Astrocyte (in vitro differentiated cells and primary cell): Measurements from ENCODE around the gene CDK17. TPM values are rescaled to one million over a fixed set of nuclear protein-coding genes. Genes with fewer than 3 reads are reported as not detected.
A peak's percentile ranks its signal among the peaks of the same experiment; 100 is the strongest.

Experiments used
- DNase-seq: peaks from one replicate; pipeline ENCODE4 v3.0.0-alpha.2; 2010; ENCODE audit warnings: low read depth
- FAIRE-seq: peaks from 2 replicates; lab custom pipeline; 2011; peaks lifted over from hg19 to GRCh38; lab: Jason Lieb, UNC
- H2AFZ ChIP-seq: 2 replicates; pipeline ENCODE4 v1.6.0; 2012; ENCODE audit warnings: low read depth, low read length, inconsistent platforms
- H3K27ac ChIP-seq: 2 replicates; pipeline ENCODE4 v1.5.1; 2011; ENCODE audit warnings: low read depth, low read length, inconsistent platforms
- H3K27me3 ChIP-seq: 2 replicates; pipeline ENCODE4 v1.6.0; 2011; ENCODE audit warnings: low read length, inconsistent platforms; ENCODE audit not compliant: insufficient read depth
- H3K36me3 ChIP-seq: 2 replicates; pipeline ENCODE4 v1.5.1; 2011; ENCODE audit warnings: low read length, inconsistent platforms; ENCODE audit not compliant: insufficient read depth
- H3K4me1 ChIP-seq: 2 replicates; pipeline ENCODE4 v1.5.1; 2011; ENCODE audit warnings: low read length, inconsistent platforms; ENCODE audit not compliant: insufficient read depth
- H3K4me2 ChIP-seq: 2 replicates; pipeline ENCODE4 v1.6.0; 2012; ENCODE audit warnings: low read length, inconsistent platforms
- H3K4me3 ChIP-seq: 2 replicates; pipeline ENCODE4 v1.5.1; 2011; ENCODE audit warnings: low read depth, mild to moderate bottlenecking, low read length, inconsistent platforms; ENCODE audit not compliant: insufficient read depth
- H3K79me2 ChIP-seq: 2 replicates; pipeline ENCODE4 v1.6.0; 2012; ENCODE audit warnings: mild to moderate bottlenecking, low read length, inconsistent platforms; ENCODE audit not compliant: insufficient read depth
- H3K9ac ChIP-seq: 2 replicates; pipeline ENCODE4 v1.6.0; 2012; ENCODE audit warnings: mild to moderate bottlenecking, low read length, inconsistent platforms
- H3K9me3 ChIP-seq: 2 replicates; pipeline ENCODE4 v1.5.1; 2012; ENCODE audit warnings: low read depth, mild to moderate bottlenecking, low read length, inconsistent platforms; ENCODE audit not compliant: insufficient read depth
- H4K20me1 ChIP-seq: 2 replicates; pipeline ENCODE4 v1.6.0; 2012; ENCODE audit warnings: low read length, inconsistent platforms; ENCODE audit not compliant: insufficient read depth
- H3K27ac Mint-ChIP-seq: one replicate; pipeline ENCODE4 v1.8.0; 2021; ENCODE audit warnings: mild to moderate bottlenecking, mixed read lengths; ENCODE audit not compliant: unreplicated experiment
- H3K27me3 Mint-ChIP-seq: one replicate; pipeline ENCODE4 v1.8.0; 2021; ENCODE audit warnings: low read depth, mixed read lengths; ENCODE audit not compliant: unreplicated experiment
- H3K36me3 Mint-ChIP-seq: one replicate; pipeline ENCODE4 v1.8.0; 2021; ENCODE audit warnings: low read depth, mixed read lengths; ENCODE audit not compliant: unreplicated experiment
- H3K4me1 Mint-ChIP-seq: one replicate; pipeline ENCODE4 v1.8.0; 2021; ENCODE audit warnings: low read depth, mixed read lengths; ENCODE audit not compliant: unreplicated experiment
- H3K4me3 Mint-ChIP-seq: one replicate; pipeline ENCODE4 v1.8.0; 2021; ENCODE audit warnings: mild to moderate bottlenecking, moderate library complexity, mixed read lengths; ENCODE audit not compliant: unreplicated experiment
- H3K9me3 Mint-ChIP-seq: one replicate; pipeline ENCODE4 v1.8.0; 2021; ENCODE audit warnings: mild to moderate bottlenecking, mixed read lengths; ENCODE audit not compliant: unreplicated experiment
- CTCF ChIP-seq: IDR thresholded peaks from 2 replicates; pipeline ENCODE4 v1.5.1; 2011; ENCODE audit warnings: low read depth, mild to moderate bottlenecking, inconsistent platforms, low read length, moderate library complexity; ENCODE audit not compliant: insufficient read depth
- EZH2 ChIP-seq: IDR thresholded peaks from 2 replicates; pipeline ENCODE4 v1.6.1; 2012; ENCODE audit warnings: mild to moderate bottlenecking, low read length, inconsistent platforms; ENCODE audit not compliant: insufficient read depth
- total RNA-seq: library from RNA; stranded (reverse); gene quantifications from 2 replicates; pipeline ENCODE4 v1.2.1, GENCODE V29; 2021

Gene CDK17
- total RNA-seq, 1 donor from 2014 or later: 64.2 TPM

- Mint-ChIP-seq H3K4me1 (peaks cover 7% of the 10 kb centered on the region), H3K27ac (no peak overlapping the region), H3K9me3 (no peaks in the 10 kb centered on the region), H3K36me3 (peaks cover 17% of the 10 kb centered on the region), H3K27me3 (no peaks in the 10 kb centered on the region), H3K4me3 (no peak overlapping the region)
- Histone ChIP-seq H3K36me3 (peaks cover 44% of the 10 kb centered on the region), H3K4me3 (no peak overlapping the region), H3K9me3 (no peaks in the 10 kb centered on the region), H4K20me1 (peaks cover 55% of the 10 kb centered on the region), H3K4me1 (peaks cover 6% of the 10 kb centered on the region), H3K27me3 (no peaks in the 10 kb centered on the region), H3K79me2 (peaks cover 44% of the 10 kb centered on the region), H3K9ac (no peak overlapping the region), H3K27ac (no peak overlapping the region), H2AFZ (no peak overlapping the region), H3K4me2 (no peak overlapping the region)
- FAIRE-seq: no peak
- TF ChIP-seq EZH2: no peak
- TF ChIP-seq CTCF: no peak
- no peak for DNase-seq
Measured at GRCh38 chr12:96265400-96265799, 134.8 kb downstream of the CDK17 start.

DNA sequence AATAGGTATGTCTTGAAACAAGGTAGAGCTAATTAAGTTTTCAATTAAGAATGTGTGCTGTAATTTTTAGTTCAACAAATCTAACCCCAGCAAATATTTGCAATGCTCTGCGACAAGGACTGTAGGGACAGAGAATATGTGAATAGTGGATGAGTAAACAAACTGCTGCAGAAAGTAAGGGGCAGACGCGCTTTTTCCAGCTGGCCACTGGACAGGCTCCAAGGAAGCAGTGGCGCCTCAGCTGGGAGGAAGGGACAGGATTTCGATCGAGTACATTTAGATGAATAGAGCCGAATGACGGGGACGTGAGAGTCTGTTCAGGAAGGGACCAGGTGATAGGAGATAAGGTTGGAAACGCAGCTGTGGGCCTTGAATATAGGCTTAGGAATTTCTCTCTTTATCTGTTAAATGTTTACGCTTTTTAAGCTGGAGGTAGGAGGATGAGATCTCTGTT lies 136.8 kb downstream of the CDK17 start:
- peaks cover 40% of the 10 kb centered on the region for H3K36me3 ChIP-seq
- no peaks in the 10 kb centered on the region for H3K27me3 ChIP-seq
- H3K4me3 ChIP-seq: no peak overlapping the region
- H2AFZ ChIP-seq: no peak overlapping the region
- peaks cover 7% of the 10 kb centered on the region for H3K4me1 Mint-ChIP-seq
- no peaks in the 10 kb centered on the region for H3K9me3 ChIP-seq
- H3K79me2 ChIP-seq: peaks cover 51% of the 10 kb centered on the region
- peaks cover 19% of the 10 kb centered on the region for H3K36me3 Mint-ChIP-seq
- H3K27ac Mint-ChIP-seq: peak overlapping the region; percentile 71
- no peak overlapping the region for H3K4me2 ChIP-seq
- H3K9ac ChIP-seq: no peak overlapping the region
- no peaks in the 10 kb centered on the region for H3K9me3 Mint-ChIP-seq
- no peak for FAIRE-seq
- peaks cover 59% of the 10 kb centered on the region for H4K20me1 ChIP-seq
- no peaks in the 10 kb centered on the region for H3K27me3 Mint-ChIP-seq
- H3K27ac ChIP-seq: no peak overlapping the region
- no peak for DNase-seq
- TF ChIP-seq CTCF (no peak), EZH2 (no peak)
- no peak overlapping the region for H3K4me3 Mint-ChIP-seq
- H3K4me1 ChIP-seq: peaks cover 12% of the 10 kb centered on the region

- H3K36me3 Mint-ChIP-seq: peaks cover 20% of the 10 kb centered on the region
- Histone ChIP-seq H3K36me3 (peaks cover 33% of the 10 kb centered on the region), H3K4me1 (peaks cover 16% of the 10 kb centered on the region), H4K20me1 (peaks cover 78% of the 10 kb centered on the region), H3K4me3 (no peak overlapping the region), H3K9me3 (no peaks in the 10 kb centered on the region), H3K79me2 (peaks cover 66% of the 10 kb centered on the region), H3K9ac (no peak overlapping the region), H3K4me2 (no peak overlapping the region), H3K27me3 (no peaks in the 10 kb centered on the region), H2AFZ (no peak overlapping the region), H3K27ac (no peak overlapping the region)
- TF ChIP-seq CTCF (no peak), EZH2 (no peak)
- FAIRE-seq (no peak), DNase-seq (no peak)
- H3K4me1 Mint-ChIP-seq: peaks cover 7% of the 10 kb centered on the region
- H3K27ac Mint-ChIP-seq: no peak overlapping the region
- H3K4me3 Mint-ChIP-seq: no peak overlapping the region
- no peaks in the 10 kb centered on the region for H3K27me3 Mint-ChIP-seq
- H3K9me3 Mint-ChIP-seq: no peaks in the 10 kb centered on the region
Measured at GRCh38 chr12:96261557-96261956, 138.7 kb downstream of the CDK17 start.
